SKM-1 treated with dmso at 0.1 percent for 144 hours (cell line): ENCODE results near the gene ACVR1B.
"Not testable (repeated sequence)": the region's sequence is repeated elsewhere in the genome, so short reads cannot be mapped to it uniquely, and the experiment has no call there.

Source experiments
- DNase-seq: peaks from one replicate; lab custom pipeline; 2025; ENCODE audit not compliant: unreplicated experiment; lab: John Stamatoyannopoulos, UW

Gene ACVR1B

DNA sequence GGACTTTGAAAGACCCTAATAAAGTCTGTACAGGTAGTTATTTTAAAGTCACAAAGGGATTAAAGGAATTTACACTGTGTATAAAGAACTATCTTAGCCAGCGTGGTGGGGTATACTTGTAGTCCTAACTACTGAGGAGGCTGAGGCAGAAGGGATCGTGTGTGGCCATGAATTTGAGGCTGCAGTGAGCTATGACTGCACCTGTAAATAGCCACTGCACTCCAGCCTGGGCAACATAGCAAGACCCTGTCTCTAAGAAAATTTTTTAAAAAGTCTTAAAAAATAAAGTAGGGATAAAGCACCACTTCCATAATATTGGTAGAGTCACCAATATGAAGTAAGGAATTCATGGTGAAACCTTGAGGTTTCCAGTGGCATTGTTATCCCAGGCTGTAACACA is 18.1 kb downstream of the ACVR1B start:
- no peak for DNase-seq

DNA sequence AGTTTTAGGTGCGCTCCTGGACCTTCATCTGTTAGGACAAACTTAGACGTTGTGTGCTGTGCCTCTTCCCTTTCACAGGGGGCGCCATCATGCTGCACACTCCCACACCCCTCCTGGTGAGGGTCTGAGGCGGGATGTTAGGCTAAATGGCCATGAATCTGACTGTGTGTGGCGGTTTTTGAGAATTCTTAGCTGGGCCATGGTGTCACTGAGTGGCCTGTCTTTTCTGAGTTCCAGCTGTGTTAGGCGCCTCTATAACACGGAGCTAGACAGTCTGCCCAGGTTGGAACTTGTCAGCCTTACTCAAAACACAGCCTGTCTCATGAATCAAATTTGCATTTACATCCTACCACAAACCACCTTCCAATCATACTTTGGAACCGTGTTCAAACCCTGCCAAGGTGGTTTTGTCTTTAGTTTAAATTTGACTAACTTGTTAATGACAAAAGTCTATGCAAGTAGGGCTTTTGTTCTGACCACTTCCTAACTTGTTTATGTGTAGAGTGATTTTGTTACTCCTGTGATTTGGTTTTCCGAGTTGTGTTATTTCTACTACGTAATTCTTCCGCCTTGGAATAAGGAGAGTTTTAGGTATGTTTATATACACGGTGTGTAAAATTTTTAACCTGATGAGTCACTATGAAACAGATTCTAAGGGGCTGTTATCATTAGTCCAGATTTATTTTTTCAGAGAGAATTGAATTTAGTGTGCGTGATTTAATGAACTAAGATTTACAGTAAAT is 19.6 kb downstream of the ACVR1B start:
- DNase-seq, result no peak

DNA sequence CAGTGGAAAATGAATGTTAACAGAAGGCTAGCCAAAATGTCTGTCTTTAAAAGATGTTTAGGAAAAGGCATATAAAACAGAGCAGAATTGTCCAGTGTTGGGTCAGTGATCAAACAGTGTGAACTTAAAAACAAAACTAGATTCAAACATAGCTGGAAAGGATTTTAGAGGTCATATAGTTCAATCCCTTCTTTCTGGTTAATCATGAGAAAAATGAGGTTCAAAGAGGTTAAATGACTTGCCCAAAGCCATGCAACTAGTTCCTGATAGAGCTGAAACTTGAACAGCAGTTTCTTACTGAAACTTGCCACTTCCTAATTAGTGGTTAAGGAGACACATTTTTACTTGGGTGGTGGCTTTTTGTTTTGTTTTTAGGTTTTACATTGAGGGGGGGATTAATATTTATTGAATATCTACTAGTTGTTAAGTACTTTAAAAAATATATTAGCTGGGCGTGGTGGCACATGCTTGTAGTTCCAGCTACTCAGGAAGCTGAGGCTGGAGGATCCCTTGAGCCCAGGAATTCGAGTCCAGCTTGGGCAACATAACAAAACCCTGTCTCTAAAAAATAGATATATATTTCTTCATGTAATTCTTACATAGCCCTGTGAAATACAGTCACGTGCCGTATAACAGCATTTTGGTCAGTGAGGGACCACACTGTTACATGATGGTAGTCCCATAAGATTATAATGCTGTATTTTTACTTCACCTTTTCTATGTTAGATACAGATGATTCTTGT is 20.4 kb downstream of the ACVR1B start:
- DNase-seq, result no peak

DNA sequence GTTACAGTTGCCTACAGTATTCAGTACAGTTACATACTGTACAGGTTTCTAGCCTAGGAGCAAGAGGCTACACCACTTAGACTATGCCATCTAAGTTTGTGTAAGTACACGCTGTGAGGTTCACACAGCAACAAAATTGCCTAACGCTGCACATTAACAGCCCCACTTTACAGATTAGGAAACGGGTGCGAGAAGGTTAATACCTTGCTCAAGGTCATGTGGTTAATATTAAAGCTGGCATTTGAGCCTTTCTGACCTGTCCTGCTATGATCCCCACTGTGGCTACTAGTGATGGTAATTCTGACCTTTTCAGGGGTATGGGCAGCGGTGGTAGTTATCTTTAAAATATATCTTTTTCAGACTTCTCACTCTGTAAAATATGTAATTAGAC is 20.9 kb downstream of the ACVR1B start:
- no peak for DNase-seq

DNA sequence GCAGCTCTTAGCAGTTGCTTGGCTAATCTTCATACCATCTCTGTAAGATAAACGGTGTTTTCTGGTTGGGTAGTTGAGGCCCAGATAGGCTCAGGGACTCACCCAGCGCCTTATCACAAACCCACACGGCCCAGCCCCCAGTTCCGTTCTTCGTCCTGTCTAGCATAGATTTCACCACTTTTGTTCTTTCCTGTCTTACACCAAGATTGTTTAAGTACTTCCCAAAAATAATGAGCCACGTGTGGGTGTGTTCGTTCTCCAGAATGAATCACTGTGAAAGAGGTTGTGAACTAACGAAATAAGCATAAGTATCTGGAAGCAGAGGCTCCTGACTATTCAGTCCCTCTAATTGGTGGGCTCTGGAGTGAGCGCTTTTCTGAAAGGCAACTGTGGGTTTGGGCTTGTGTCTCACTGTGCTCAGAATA is 21.4 kb downstream of the ACVR1B start:
- peak; percentile 82 for DNase-seq

DNA sequence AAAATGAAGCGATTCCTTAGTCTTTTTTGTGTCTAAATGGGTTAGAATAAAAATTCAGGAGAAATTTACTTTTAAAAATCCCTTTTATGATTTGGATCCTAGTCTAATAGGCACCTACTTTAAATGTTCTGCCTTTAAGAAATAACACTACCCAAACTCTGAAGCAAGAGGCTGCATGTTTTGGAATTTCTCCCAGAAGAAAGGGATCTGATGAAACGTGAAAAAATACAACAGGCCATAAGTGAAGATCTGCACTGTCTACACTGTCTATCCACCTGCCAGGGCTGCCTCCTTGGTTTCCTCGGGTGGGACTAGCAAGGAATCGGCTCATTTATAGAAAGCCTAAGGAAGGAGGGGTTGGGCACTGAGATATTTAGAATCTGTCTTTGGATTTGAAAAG is 22.1 kb downstream of the ACVR1B start:
- DNase-seq, result no peak

DNA sequence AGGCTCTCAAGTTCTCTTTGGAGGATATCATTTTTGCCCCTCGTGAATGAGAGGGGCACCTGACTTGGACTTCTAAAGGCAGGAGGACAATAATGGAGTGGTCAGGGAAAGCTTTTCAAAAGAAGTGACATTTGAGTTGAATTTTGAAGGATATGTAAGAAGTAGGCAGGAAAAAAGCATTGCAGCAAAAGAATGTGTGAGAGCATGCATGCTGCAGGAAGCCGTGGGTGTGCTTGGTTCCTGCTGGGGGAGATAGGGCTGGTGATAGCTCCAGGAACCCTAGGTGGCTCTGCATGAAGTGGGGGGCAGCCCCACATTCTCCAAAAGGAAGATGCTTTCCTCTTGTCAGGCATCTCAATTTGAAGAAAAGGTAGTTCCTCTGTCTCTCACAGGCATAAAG is 23.1 kb downstream of the ACVR1B start:
- no peak for DNase-seq

DNA sequence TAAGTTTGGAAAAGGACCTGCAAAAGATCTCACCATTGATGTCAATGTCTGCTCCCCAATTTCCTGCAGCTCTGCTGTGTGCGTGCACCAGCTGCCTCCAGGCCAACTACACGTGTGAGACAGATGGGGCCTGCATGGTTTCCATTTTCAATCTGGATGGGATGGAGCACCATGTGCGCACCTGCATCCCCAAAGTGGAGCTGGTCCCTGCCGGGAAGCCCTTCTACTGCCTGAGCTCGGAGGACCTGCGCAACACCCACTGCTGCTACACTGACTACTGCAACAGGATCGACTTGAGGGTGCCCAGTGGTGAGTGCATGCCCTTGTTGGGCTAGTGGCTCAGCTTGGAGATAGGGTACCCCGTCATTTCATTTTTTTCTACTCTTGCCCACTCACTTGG is 23.7 kb downstream of the ACVR1B start:
- DNase-seq, result no peak

DNA sequence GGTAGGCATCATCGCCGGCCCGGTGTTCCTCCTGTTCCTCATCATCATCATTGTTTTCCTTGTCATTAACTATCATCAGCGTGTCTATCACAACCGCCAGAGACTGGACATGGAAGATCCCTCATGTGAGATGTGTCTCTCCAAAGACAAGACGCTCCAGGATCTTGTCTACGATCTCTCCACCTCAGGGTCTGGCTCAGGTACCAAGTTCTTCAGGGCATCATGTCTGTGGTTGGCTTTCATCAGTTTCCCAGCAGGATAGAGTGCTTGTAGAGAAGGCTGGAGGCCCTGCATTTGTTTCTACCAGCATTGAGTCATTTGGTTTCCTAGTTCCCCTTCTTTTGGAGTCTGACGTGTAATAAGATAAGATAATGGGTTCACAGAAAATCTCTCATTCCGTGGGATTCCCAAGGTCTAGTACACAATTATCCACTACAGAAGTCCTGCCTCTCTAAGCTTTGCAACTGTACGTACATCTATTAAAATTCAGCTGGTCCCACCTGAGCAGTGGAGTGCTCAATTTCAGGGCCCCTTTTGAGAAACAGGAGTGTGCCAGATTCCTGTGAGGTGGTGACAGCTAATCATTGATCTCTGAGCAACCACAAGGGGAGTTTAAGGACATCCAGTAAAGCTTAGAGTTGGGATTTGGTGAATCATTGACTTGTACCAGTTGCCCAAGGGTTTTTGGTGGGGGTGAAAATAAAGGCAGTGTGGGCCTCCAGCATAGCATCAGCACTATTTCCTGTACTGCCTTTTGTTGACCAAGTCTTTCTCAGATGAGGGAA is 25.1 kb downstream of the ACVR1B start:
- DNase-seq, result no peak

DNA sequence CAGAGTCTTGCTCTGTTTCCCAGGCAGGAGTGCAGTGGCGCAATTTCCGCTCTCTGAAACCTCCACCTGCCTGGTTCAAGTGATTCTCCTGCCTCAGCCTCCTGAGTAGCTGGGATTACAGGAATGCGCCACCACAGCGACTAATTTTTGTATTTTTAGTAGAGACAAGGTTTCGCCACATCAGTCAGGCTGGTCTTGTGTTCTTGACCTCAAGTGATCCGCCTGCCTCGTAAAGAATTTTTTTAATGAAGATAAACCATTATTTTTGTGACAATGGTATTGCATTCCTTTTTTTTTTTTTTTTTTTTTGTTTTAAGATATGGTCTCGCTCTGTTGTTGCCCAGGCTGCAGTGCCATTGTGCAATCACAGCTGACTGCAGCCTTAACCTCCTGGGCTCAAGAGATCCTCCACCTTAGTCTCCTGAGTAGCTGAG is 25.8 kb downstream of the ACVR1B start:
- no peak for DNase-seq

DNA sequence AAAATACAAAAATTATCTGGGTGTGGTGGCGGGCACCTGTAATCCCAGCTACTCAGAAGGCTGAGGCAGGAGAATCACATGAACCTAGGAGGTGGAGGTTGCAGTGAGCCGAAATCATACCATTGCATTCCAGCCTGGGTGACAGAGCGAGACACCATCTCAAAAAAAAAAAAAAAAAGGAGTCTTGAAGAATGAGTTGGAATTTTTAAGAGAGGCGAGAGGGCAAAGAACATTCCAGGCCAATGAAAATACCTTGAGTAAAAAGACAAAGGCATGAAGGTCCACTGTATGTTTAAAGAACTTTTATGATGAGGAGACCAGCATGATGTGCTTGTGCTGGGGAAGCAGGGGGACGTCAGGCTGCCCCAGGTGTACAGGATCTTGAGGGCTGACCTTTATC is 27.8 kb downstream of the ACVR1B start:
- not testable (repeated sequence) for DNase-seq

DNA sequence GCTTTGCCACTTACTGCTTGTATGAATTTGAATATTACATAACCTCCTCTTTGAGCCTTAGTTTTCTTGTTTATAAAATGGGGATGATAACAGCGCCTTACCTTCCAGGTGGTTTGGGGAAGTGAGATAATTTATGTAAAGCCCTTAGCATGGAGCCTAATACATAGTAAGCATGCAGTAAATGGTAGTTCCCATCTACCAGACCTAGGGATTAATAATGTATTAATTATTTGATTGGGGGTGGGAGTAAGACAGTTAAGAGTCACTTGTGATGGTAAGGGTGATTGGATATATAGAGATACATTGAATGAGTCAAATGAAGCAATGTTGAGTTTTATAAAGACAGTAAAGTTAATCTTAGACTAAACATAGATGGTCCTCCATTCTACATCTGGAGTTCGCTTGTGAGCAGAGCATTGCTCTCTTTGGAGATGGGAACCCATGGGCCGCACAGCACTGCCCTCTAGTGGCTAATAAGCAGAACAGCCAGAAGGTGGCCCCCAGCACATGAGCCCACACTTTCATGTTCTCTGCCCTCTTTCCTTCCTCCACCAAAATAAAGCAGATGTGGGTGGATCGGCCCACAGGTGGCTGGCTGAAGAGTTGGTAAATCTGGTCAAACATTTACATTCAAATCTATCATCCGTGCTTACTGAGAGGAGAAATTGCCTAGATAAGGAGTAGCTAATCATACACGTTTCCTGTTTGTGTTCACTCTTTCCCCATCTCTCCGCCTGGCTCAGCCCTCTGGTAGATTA is 28.7 kb downstream of the ACVR1B start:
- peak; percentile 12 for DNase-seq

DNA sequence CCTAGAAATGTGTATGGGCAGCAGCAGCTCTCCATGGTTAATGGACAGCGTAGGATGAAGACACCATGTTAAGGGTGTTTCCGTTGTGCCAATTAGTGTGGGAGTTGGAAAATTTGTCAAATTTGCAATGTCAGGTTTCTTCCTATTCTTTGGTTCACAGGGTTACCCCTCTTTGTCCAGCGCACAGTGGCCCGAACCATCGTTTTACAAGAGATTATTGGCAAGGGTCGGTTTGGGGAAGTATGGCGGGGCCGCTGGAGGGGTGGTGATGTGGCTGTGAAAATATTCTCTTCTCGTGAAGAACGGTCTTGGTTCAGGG is 29.3 kb downstream of the ACVR1B start:
- DNase-seq, result no peak

DNA sequence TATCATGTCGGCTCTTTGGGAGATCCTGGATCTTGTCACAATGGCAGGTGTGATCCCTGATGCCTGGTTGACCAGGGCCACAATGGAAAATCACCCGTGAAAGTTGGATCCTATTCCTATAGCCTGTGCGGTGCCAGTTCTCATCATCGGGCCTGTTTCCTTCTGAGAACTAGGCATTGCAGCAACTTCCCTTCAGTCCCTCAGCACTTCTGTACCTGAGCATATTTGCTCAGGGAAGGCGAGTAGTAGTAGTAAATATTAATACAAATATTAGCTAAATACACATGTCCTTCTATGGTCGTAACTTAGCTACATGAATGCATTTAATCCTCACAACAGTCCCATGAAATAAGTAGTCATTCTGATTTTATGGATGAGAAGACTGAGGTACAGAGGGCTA is 33.2 kb downstream of the ACVR1B start:
- no peak for DNase-seq

DNA sequence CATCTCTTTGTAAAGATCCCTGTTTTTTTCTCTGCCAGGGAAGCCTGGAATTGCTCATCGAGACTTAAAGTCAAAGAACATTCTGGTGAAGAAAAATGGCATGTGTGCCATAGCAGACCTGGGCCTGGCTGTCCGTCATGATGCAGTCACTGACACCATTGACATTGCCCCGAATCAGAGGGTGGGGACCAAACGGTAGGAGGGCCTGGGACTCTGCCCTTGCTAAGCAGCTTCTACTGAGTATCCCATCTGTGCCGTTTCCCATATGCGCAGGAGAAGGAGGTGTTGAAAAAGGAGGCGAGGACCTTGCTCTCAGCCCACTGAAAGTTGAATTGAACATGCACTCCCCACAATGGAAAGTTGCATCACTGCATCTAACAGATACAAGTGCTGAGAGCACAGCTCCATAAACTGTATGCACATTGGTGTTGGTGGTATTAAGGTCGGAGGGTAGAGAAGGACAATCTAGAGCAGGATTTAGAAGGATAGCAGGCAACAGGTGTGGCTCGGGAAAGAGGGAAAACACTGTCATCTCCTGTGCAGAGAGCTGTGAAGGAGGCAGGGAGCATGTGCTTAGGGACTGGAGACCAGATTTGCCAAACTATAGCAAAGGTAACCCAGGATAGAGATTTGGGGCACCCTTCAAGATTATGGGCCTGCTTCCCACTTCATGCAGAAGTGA is 33.8 kb downstream of the ACVR1B start:
- DNase-seq, result no peak

DNA sequence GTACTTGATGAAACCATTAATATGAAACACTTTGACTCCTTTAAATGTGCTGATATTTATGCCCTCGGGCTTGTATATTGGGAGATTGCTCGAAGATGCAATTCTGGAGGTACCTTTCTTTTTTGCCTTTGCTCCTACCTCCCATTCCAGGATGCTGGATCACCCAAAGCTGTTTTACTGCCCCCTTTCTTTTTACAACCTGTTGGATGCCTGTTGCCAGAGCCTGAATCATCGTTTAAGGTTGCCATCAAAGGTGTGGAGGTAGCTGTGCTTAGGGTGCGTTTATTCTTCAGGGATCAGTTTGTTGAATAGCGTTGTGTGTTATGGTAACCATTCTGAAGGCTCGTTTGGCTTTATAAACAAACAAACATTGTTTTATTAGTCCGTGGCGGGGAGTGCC is 35.3 kb downstream of the ACVR1B start:
- no peak for DNase-seq

DNA sequence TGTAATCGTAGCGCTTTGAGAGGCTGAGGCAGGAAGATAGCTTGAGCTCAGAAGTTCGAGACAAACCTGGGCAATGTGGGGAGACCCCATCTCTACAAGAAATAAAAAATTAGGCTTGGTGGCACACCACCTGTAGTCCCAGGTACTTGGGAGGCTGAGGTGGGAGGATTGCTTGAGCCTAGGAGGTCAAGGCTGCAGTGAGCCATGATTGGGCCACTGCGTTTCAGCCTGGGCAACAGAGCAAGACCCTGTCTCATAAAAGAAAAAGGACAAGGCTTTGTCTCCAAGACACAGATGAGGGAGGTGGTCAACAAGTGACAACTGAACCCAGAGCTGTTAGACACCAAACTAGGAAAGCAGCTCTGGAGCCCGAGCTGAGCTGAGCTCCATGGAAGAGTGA is 40.7 kb downstream of the ACVR1B start:
- no peak for DNase-seq

DNA sequence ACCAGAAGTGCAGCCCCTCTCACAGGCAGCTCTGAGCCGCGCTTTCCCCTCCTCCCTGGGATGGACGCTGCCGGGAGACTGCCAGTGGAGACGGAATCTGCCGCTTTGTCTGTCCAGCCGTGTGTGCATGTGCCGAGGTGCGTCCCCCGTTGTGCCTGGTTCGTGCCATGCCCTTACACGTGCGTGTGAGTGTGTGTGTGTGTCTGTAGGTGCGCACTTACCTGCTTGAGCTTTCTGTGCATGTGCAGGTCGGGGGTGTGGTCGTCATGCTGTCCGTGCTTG is 43.0 kb downstream of the ACVR1B start:
- DNase-seq, result no peak

DNA sequence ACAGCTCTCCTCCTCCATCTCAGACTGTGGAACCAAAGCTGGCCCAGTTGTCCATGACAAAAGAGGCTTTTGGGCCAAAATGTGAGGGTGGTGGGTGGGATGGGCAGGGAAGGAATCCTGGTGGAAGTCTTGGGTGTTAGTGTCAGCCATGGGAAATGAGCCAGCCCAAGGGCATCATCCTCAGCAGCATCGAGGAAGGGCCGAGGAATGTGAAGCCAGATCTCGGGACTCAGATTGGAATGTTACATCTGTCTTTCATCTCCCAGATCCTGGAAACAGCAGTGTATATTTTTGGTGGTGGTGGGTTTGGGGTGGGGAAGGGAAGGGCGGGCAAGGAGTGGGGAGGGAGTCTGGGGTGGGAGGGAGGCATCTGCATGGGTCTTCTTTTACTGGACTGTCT is 43.5 kb downstream of the ACVR1B start:
- no peak for DNase-seq

DNA sequence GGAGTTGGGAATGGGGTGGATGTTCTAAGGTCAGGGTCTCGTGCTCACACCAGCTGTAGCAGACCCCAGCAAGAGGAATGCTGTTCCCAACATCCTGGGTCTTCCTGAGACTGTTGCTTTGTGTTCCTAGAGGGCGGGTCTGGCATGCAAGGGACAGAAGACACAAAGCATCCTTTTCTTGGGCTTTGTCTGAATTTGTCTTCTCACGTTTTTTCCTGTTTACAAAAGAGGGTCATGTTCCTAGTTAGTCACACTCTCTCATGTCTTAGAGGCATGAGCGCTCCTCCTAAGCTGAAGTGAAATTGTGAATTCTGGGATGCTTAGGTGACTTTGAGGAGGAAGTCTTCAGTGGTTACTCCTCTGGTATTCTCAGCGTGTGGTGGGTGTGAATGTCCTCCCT is 45.6 kb downstream of the ACVR1B start:
- no peak for DNase-seq

DNA sequence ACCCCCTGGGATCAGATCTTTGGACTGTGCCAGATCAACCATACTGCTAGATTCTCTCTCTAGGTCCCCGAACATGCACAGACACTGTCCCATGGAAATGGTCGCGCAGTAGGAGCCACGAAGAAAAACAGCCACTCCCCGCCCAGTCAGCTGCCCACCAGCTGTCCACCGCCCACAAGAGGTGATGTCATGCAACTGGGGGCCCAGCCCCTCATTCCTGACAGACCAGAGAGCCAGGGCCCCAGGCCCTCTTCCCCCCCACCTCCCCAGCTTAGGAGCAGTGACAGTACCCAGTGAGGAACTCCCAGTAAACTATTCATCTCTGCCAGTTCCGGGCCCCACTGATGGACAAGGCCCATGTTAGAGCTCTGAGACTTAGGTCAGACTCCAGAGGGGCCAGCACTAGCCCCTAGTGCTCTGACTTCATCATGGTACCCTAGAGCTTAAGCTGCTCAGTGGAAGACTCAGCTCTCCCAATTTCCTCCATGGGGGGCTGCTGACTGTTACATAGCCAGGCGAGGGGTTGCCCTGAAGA is 51.6 kb downstream of the ACVR1B start:
- no peak for DNase-seq
